ENCODE measurements around the gene ITGA8. TPM values are rescaled to one million over a fixed set of nuclear protein-coding genes. Genes with fewer than 3 reads are reported as not detected.

ITGA8 gene
- total and polyA plus RNA-seq, 9 of the 15 experiments (the other 6 are each of a cell fraction or from before 2014, with no cell fraction given), result 0.01 to 0.07 (median 0.04) TPM; not detected in 5

GRCh38 chr10:15476337-15476736, 243.4 kb downstream of the ITGA8 start:
- intact Hi-C loops (cut with micrococcal nuclease) (no loop called here), in situ Hi-C loops (cut with MboI) (no loop called here)
- Histone ChIP-seq H2AFZ (ENCODE audit: low read depth, low read length) (no peak overlapping the region), H4K20me1 (replicated peaks; ENCODE audit: control insufficient read depth, insufficient read depth, low read length) (no peaks in the 10 kb centered on the region), H3K4me3 (no peak overlapping the region), H3K4me1 (replicated peaks in 1 of 2; ENCODE audit: control insufficient read depth in 2 of 2, insufficient read depth in 2 of 2, low read length in 2 of 2) (peaks cover 4 to 5% of the 10 kb centered on the region in 2 experiments; a peak in 4 of 5 replicates), H3K27ac (ENCODE audit: extremely low read depth, low read depth, low read length) (no peak overlapping the region), H3K79me2 (ENCODE audit: control insufficient read depth, insufficient read depth, low read length) (no peaks in the 10 kb centered on the region), H3K4me2 (ENCODE audit: insufficient read depth, low read length) (no peak overlapping the region), H3K9ac (ENCODE audit: insufficient read depth in 1 of 2, low read depth in 2 of 2, low read length in 2 of 2) (no peak overlapping the region), H3K9me1 (ENCODE audit: control insufficient read depth, insufficient read depth, low read length) (no peaks in the 10 kb centered on the region), H3K36me3 (ENCODE audit: control insufficient read depth, insufficient read depth, low read length) (no peaks in the 10 kb centered on the region), H3K27me3 (ENCODE audit: control insufficient read depth in 2 of 2, insufficient read depth in 2 of 2, low read length in 2 of 2) (no peaks in the 10 kb centered on the region), H3K9me3 (replicated peaks; ENCODE audit: control insufficient read depth, insufficient read depth, low read depth, low read length) (no peaks in the 10 kb centered on the region)
- no peak for FAIRE-seq
- TF ChIP-seq KHSRP (IDR thresholded peaks at IDR 0.05), result no peak
- no peak for TF ChIP-seq RBM25 (IDR thresholded peaks at IDR 0.05; ENCODE audit: low read depth, low read length, severe bottlenecking)
- no peak for TF ChIP-seq ZNF146 (CRISPR knock-in tag; IDR thresholded peaks at IDR 0.05; ENCODE audit: unreplicated experiment)
- TF ChIP-seq ZNF778 (CRISPR knock-in tag; IDR thresholded peaks at IDR 0.05), result no peak
- TF ChIP-seq FOXM1 (IDR thresholded peaks at IDR 0.05; ENCODE audit: low read depth), result no peak
- no peak for TF ChIP-seq FOXM1 (CRISPR knock-in tag; IDR thresholded peaks at IDR 0.05; ENCODE audit: low read depth)
- no peak for TF ChIP-seq ZNF445 (CRISPR knock-in tag; IDR thresholded peaks at IDR 0.05; ENCODE audit: low read depth)
- TF ChIP-seq ZNF655 (CRISPR knock-in tag; IDR thresholded peaks at IDR 0.05), result no peak
- no peak for TF ChIP-seq ZNF830 (CRISPR knock-in tag; IDR thresholded peaks at IDR 0.05)
- no peak for TF ChIP-seq FOSL1 (tag; conservative IDR thresholded peaks at IDR 0.05)
- TF ChIP-seq ZNF764 (CRISPR knock-in tag; IDR thresholded peaks at IDR 0.05; ENCODE audit: low read depth), result no peak
- no peak for TF ChIP-seq ZNF277 (CRISPR knock-in tag; IDR thresholded peaks at IDR 0.05; ENCODE audit: borderline replicate concordance)
- TF ChIP-seq CTBP1 (IDR thresholded peaks at IDR 0.05; ENCODE audit: borderline replicate concordance), result no peak
- TF ChIP-seq PCBP1 (IDR thresholded peaks at IDR 0.05; ENCODE audit: low read depth, low read length, poor library complexity, severe bottlenecking), result no peak
- no peak for TF ChIP-seq ZNF280B (CRISPR knock-in tag; IDR thresholded peaks at IDR 0.05)
- no peak for TF ChIP-seq POLR3G (IDR thresholded peaks at IDR 0.05; ENCODE audit: extremely low read depth, insufficient read length, insufficient replicate concordance)
- no TSS peak for BruUV-seq (replicated peaks)
- no peak for ATAC-seq
- CTCF ChIA-PET (ENCODE audit: low intra/inter-chr PET ratio), result no interaction called here
- POLR2A ChIA-PET, result no interaction called here
- 82% methylated on average over 4 of the region's 4 CpGs for WGBS (ENCODE audit: insufficient coverage, low coverage, missing lambda C conversion rate)
- DNase-seq (ENCODE audit: extremely low read depth in 1 of 4, low spot score in 3 of 4), result no peak
